Esophagus squamous epithelium (tissue), 5 donors: ENCODE data around the gene NEDD4L. TPM values are rescaled to one million over a fixed set of nuclear protein-coding genes. Genes with fewer than 3 reads are reported as not detected.

Experiments used
- DNase-seq: peaks from one replicate; lab custom pipeline; 2025; lab: John Stamatoyannopoulos, UW
- H3K27ac ChIP-seq, 4 donors: fragments of 200-600 bp; sonication (generic); one replicate each; pipeline ENCODE4 v1.5.1; 2016 to 2019; ENCODE audit warnings: mild to moderate bottlenecking in 1 of 4
- H3K27me3 ChIP-seq, 4 donors: fragments of 200-600 bp; sonication (generic); 1 replicate in 3 of 4; 2 replicates in 1 of 4; pipeline versions ENCODE4 v1.5.1 to v1.6.0; 2017 to 2021; ENCODE audit warnings: antibody characterized with exemption in 1 of 4
- H3K36me3 ChIP-seq, 3 donors: fragments of 200-600 bp; sonication (generic); one replicate each; pipeline ENCODE4 v1.5.1; 2016 to 2019
- H3K4me1 ChIP-seq, 3 donors: fragments of 200-600 bp; sonication (generic); one replicate each; pipeline ENCODE4 v1.5.1; 2017 to 2019
- H3K4me3 ChIP-seq, 4 donors: fragments of 200-600 bp; sonication (generic); 1 replicate in 3 of 4; 2 replicates in 1 of 4; pipeline ENCODE4 v1.5.1; 2016 to 2019; ENCODE audit warnings: mild to moderate bottlenecking in 2 of 4, moderate library complexity in 1 of 4
- H3K9me3 ChIP-seq, 3 donors: fragments of 200-600 bp; sonication (generic); one replicate each; pipeline ENCODE4 v1.5.1; 2016 to 2019
- POLR2A ChIP-seq, 4 donors: fragments of 450-650 bp; IDR thresholded peaks; one replicate each; pipeline ENCODE4 v1.6.1; 2017; ENCODE audit warnings: antibody characterized with exemption in 4 of 4, mild to moderate bottlenecking in 4 of 4, moderate library complexity in 3 of 4
- WGBS, 2 donors: methylation state at CpG; one replicate each; pipeline ENCODE4 v1.1.5; 2018; 5-methylcytosine and 5-hydroxymethylcytosine counted together
- intact Hi-C: fragments of 100-400 bp; cut with DNase I; formaldehyde crosslinking; loops from one replicate; pipeline ENCODE4 v1.15.0; 2022
- total RNA-seq, 4 donors: library from RNA; depleted of rRNA; stranded (reverse); fragments of >200 nt; gene quantifications; one replicate each; pipeline ENCODE4 v1.1.0, GENCODE V29; 2016
- TF ChIP-seq, protein P1 (sequence below), 6 experiments: fragments of 450-650 bp in 4 of 6; fragments of 200-600 bp in 2 of 6; sonication (generic) in 2 of 6; IDR thresholded peaks; one replicate each; pipeline ENCODE4 v1.5.1; 2016 to 2019; ENCODE audit warnings: antibody characterized with exemption in 6 of 6, mild to moderate bottlenecking in 4 of 6, moderate library complexity in 4 of 6
- donor health status: DM: yes; HTN: yes; CAD: no.

The NEDD4L gene
- total RNA-seq, 4 donors from 2014 or later = 17.0 to 27.6 (median 21.9) TPM

DNA sequence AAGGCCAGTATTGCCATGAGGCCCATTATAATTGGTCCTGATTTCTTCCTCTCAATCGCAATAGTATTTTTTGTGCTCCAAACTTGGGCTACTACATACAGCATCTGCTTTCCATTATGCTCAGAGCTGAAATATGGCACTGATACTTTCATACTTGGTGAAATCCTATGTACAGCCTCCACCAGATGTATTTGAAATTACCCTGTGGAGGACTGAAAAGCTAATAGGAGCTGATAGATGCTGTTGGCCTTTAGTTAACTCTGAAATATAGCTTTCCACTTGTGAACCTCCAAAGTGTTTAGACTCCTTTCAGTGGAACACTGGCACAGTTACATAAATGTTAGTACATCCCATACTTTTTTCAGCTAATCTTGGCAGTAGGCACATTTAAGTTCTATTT lies 205.7 kb downstream of the NEDD4L start:
- intact Hi-C loops = no loop called here
- Histone ChIP-seq H3K4me1 (peaks cover 3 to 15% (median 7%) of the 10 kb centered on the region in 3 donors), H3K4me3 (no peak overlapping the region), H3K9me3 (no peaks in the 10 kb centered on the region), H3K27ac (no peak overlapping the region), H3K27me3 (no peaks in the 10 kb centered on the region), H3K36me3 (no peaks in the 10 kb centered on the region)
- TF ChIP-seq, protein P1, sequence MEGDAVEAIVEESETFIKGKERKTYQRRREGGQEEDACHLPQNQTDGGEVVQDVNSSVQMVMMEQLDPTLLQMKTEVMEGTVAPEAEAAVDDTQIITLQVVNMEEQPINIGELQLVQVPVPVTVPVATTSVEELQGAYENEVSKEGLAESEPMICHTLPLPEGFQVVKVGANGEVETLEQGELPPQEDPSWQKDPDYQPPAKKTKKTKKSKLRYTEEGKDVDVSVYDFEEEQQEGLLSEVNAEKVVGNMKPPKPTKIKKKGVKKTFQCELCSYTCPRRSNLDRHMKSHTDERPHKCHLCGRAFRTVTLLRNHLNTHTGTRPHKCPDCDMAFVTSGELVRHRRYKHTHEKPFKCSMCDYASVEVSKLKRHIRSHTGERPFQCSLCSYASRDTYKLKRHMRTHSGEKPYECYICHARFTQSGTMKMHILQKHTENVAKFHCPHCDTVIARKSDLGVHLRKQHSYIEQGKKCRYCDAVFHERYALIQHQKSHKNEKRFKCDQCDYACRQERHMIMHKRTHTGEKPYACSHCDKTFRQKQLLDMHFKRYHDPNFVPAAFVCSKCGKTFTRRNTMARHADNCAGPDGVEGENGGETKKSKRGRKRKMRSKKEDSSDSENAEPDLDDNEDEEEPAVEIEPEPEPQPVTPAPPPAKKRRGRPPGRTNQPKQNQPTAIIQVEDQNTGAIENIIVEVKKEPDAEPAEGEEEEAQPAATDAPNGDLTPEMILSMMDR (IDR thresholded peaks at IDR 0.05) = no peak
- no peak for TF ChIP-seq POLR2A (IDR thresholded peaks at IDR 0.05)
- DNase-seq = no peak
- 86 to 94% methylated on average over 1 of the region's 1 CpG for WGBS, 2 donors

DNA sequence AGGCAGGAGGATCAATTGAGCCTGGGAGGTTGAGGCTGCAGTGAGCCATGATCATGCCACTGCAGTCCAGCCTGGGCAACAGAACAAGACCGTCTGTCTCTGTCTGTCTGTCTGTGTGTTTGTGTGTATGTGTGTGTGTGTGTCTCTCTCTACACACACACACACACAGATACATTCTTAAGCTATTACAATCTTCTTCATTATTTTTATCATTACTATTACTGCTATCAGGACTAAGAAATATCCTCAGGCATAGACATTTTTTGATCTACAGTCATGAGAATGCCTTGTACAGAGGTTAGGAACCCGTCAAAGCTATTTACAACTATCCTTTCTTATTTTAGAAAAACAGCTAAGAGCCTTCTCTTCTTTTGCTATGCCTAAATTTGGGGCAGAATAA lies 207.4 kb downstream of the NEDD4L start:
- TF ChIP-seq POLR2A (IDR thresholded peaks at IDR 0.05) = no peak
- TF ChIP-seq, protein P1 (IDR thresholded peaks at IDR 0.05) = no peak
- WGBS, 2 donors = 83 to 85% methylated on average over 2 of the region's 2 CpGs
- peaks cover 3 to 15% (median 7%) of the 10 kb centered on the region in 3 donors for H3K4me1 ChIP-seq

DNA sequence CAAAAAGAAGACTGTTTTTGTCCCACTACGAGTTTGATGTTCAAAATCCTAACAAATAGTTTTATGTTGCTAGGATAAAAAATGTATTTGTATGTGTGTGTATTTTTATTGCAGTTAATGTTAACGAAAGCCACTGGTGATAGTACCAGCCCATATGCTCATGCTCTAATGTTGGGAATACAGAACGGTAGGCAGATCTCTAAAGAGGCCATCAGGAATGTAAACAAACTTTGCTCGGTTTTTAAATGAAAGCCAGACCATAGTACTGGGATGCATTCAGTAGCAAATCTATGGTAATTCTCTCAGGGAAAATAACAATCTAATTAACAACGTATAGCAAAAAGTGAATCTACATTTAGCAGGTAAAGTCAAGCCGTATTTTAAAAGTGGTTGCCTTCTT lies 208.1 kb downstream of the NEDD4L start:
- no peaks in the 10 kb centered on the region for H3K9me3 ChIP-seq
- TF ChIP-seq, protein P1 (IDR thresholded peaks at IDR 0.05) = no peak
- TF ChIP-seq POLR2A (IDR thresholded peaks at IDR 0.05) = no peak
- no peak overlapping the region for H3K27ac ChIP-seq
- peaks cover 3 to 10% (median 6%) of the 10 kb centered on the region in 3 donors for H3K4me1 ChIP-seq
- DNase-seq = no peak
- WGBS, 2 donors = 66 to 80% methylated on average over 6 of the region's 6 CpGs
- H3K4me3 ChIP-seq = no peak overlapping the region
- H3K27me3 ChIP-seq = no peaks in the 10 kb centered on the region
- intact Hi-C loops = no loop called here
- H3K36me3 ChIP-seq = peaks cover 0 to 12% (median 0%) of the 10 kb centered on the region in 3 donors

More for the DNA sequence above, 207.4 kb downstream of the NEDD4L start:
- no peaks in the 10 kb centered on the region for H3K9me3 ChIP-seq
- peaks cover 0 to 9% (median 0%) of the 10 kb centered on the region in 3 donors for H3K36me3 ChIP-seq
- intact Hi-C loops = no loop called here
- no peaks in the 10 kb centered on the region for H3K27me3 ChIP-seq
- no peak overlapping the region for H3K27ac ChIP-seq
- H3K4me3 ChIP-seq = no peak overlapping the region
- no peak for DNase-seq

DNA sequence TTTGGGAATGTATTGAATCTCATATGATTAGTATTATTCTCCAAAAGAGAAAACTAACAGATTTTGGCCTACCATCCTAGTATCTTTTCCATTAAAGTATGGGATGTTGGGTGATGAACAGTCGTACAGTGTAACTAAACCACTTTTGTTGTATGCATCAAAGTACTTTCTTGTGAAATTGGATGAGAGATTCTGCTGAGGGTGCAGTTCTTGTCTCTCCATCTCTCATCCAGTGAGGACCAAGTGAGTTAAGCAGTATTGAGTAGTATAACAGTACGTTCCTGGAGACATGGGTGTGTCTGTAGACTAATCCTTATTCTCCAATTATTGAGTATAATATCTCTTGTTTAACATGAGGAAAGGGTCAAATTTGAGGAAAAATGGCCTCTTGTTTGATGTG lies 209.3 kb downstream of the NEDD4L start:
- no peak for DNase-seq
- Histone ChIP-seq H3K36me3 (peaks cover 0 to 12% (median 0%) of the 10 kb centered on the region in 3 donors), H3K27ac (no peak overlapping the region), H3K4me3 (no peak overlapping the region), H3K4me1 (no peaks in the 10 kb centered on the region), H3K9me3 (no peaks in the 10 kb centered on the region), H3K27me3 (no peaks in the 10 kb centered on the region)
- TF ChIP-seq, protein P1 (IDR thresholded peaks at IDR 0.05) = no peak
- TF ChIP-seq POLR2A (IDR thresholded peaks at IDR 0.05) = no peak
- WGBS, 2 donors = 89 to 91% methylated on average over 2 of the region's 2 CpGs
- intact Hi-C loops = no loop called here

DNA sequence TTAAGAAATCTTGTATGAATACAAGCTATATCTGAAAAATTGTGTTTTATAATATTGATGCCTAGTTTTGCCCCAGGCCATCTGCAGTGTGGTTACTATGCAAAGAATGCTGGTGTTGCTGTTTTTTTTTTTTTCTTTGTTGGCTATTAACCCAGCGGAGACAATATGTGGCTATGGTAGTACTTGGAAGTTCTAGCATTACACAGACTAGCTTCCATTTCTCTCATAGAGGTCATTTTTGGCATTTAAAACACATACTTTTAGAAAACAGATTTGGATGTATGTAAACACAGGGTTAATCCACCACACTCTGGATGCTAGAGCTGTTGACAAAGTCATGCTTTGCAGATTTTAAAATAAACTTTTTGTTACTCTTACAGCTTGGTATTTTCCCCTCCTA lies 209.8 kb downstream of the NEDD4L start:
- Histone ChIP-seq H3K36me3 (peaks cover 0 to 12% (median 0%) of the 10 kb centered on the region in 3 donors), H3K4me3 (no peak overlapping the region), H3K9me3 (no peaks in the 10 kb centered on the region), H3K4me1 (no peaks in the 10 kb centered on the region), H3K27ac (no peak overlapping the region), H3K27me3 (no peaks in the 10 kb centered on the region)
- TF ChIP-seq, protein P1 (IDR thresholded peaks at IDR 0.05) = no peak
- no peak for TF ChIP-seq POLR2A (IDR thresholded peaks at IDR 0.05)
- 95 to 96% methylated on average over 1 of the region's 1 CpG for WGBS, 2 donors
- no peak for DNase-seq
- intact Hi-C loops = no loop called here
